HL-60 (cell line): ENCODE data around the gene TRIM63.

Source experiments
- DNase-seq, 2 experiments: peaks; one replicate each; pipeline ENCODE4 v3.0.0-alpha.2; 2010 to 2020; ENCODE audit warnings: low read depth in 1 of 2, low spot score in 1 of 2
- H3K27ac ChIP-seq: fragments of 250-450 bp; sonication (Bioruptor Pico); replicated peaks from 2 replicates; pipeline ENCODE4 v1.5.1; 2020; ENCODE audit warnings: mild to moderate bottlenecking, moderate library complexity
- H3K27me3 ChIP-seq: fragments of 250-450 bp; sonication (Bioruptor Pico); 2 replicates; pipeline ENCODE4 v1.5.1; 2021; ENCODE audit warnings: mild to moderate bottlenecking, moderate library complexity; ENCODE audit not compliant: insufficient read depth, poor library complexity, severe bottlenecking
- H3K4me3 ChIP-seq: replicated peaks from 2 replicates; pipeline ENCODE4 v1.5.1; 2011; ENCODE audit warnings: mild to moderate bottlenecking, control low read depth, low read length; ENCODE audit not compliant: insufficient read depth
- GABPA ChIP-seq: IDR thresholded peaks from 2 replicates; pipeline ENCODE4 v1.6.1; 2012; ENCODE audit warnings: low read depth
- POLR2AphosphoS5 ChIP-seq: IDR thresholded peaks from 2 replicates; pipeline ENCODE4 v1.6.1; 2012; ENCODE audit warnings: low read depth
- SPI1 ChIP-seq: IDR thresholded peaks from 2 replicates; pipeline ENCODE4 v1.6.1; 2012; ENCODE audit warnings: low read depth, mild to moderate bottlenecking, borderline replicate concordance
- TF ChIP-seq, protein P1 (sequence below): IDR thresholded peaks from one replicate; pipeline ENCODE4 v1.5.1; 2011; ENCODE audit warnings: low read length, control low read depth, inconsistent platforms; ENCODE audit not compliant: insufficient read depth
- TF ChIP-seq, protein P2 (sequence below): IDR thresholded peaks from 2 replicates; pipeline ENCODE4 v1.6.1; 2012; ENCODE audit warnings: low read depth; ENCODE audit not compliant: insufficient replicate concordance

The TRIM63 gene

DNA sequence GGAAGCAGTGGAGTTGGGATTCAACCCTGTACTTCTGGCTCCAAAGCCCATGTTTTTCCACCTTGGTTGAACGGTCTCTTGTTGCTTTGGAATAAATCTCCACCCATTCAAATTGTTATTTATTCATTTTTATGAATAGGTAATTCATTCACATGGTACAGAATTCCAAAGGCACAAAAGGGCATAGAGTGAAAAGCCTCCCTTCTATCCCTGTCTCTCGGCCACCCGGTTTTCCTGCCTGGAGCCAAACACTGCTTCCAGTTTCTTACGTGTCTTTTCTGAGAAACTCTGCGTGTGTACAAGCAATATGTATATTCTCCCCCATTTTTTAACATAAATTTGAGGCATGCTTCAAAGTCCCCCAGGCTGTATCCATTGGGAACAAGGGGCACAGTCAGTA lies 41.9 kb downstream of the TRIM63 start:
- TF ChIP-seq SPI1 = no peak
- TF ChIP-seq, protein P1, sequence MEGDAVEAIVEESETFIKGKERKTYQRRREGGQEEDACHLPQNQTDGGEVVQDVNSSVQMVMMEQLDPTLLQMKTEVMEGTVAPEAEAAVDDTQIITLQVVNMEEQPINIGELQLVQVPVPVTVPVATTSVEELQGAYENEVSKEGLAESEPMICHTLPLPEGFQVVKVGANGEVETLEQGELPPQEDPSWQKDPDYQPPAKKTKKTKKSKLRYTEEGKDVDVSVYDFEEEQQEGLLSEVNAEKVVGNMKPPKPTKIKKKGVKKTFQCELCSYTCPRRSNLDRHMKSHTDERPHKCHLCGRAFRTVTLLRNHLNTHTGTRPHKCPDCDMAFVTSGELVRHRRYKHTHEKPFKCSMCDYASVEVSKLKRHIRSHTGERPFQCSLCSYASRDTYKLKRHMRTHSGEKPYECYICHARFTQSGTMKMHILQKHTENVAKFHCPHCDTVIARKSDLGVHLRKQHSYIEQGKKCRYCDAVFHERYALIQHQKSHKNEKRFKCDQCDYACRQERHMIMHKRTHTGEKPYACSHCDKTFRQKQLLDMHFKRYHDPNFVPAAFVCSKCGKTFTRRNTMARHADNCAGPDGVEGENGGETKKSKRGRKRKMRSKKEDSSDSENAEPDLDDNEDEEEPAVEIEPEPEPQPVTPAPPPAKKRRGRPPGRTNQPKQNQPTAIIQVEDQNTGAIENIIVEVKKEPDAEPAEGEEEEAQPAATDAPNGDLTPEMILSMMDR = no peak
- no peak for TF ChIP-seq POLR2AphosphoS5
- TF ChIP-seq, protein P2, sequence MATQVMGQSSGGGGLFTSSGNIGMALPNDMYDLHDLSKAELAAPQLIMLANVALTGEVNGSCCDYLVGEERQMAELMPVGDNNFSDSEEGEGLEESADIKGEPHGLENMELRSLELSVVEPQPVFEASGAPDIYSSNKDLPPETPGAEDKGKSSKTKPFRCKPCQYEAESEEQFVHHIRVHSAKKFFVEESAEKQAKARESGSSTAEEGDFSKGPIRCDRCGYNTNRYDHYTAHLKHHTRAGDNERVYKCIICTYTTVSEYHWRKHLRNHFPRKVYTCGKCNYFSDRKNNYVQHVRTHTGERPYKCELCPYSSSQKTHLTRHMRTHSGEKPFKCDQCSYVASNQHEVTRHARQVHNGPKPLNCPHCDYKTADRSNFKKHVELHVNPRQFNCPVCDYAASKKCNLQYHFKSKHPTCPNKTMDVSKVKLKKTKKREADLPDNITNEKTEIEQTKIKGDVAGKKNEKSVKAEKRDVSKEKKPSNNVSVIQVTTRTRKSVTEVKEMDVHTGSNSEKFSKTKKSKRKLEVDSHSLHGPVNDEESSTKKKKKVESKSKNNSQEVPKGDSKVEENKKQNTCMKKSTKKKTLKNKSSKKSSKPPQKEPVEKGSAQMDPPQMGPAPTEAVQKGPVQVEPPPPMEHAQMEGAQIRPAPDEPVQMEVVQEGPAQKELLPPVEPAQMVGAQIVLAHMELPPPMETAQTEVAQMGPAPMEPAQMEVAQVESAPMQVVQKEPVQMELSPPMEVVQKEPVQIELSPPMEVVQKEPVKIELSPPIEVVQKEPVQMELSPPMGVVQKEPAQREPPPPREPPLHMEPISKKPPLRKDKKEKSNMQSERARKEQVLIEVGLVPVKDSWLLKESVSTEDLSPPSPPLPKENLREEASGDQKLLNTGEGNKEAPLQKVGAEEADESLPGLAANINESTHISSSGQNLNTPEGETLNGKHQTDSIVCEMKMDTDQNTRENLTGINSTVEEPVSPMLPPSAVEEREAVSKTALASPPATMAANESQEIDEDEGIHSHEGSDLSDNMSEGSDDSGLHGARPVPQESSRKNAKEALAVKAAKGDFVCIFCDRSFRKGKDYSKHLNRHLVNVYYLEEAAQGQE = no peak
- no peak for TF ChIP-seq GABPA
- Histone ChIP-seq H3K4me3 (no peak overlapping the region), H3K27me3 (no peaks in the 10 kb centered on the region), H3K27ac (no peak overlapping the region)
- DNase-seq = no peak

DNA sequence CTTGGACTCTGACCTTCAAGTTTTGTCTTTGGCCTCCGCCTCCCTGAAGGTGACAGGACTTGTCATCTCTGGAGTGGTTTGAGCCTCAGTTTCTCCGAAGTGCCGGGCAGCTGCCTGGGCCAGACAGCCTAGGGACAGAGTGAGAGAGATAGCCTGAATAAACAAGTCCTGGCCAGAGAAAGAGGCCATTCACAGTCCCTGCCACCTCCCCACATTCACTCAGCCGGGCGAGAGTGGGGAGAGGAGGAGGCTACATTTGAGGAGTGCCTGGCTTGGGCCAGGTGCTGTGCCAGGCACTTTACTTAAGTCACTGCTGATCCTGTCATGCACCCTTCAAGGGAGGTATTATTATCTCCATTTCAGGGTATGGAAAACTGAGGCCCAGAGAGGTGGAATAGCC lies 42.4 kb downstream of the TRIM63 start:
- no peak overlapping the region for H3K27ac ChIP-seq
- H3K4me3 ChIP-seq = no peak overlapping the region
- TF ChIP-seq GABPA (no peak), POLR2AphosphoS5 (no peak), SPI1 (no peak)
- TF ChIP-seq, protein P1 = no peak
- TF ChIP-seq, protein P2 = no peak
- no peak for DNase-seq
- H3K27me3 ChIP-seq = no peaks in the 10 kb centered on the region

DNA sequence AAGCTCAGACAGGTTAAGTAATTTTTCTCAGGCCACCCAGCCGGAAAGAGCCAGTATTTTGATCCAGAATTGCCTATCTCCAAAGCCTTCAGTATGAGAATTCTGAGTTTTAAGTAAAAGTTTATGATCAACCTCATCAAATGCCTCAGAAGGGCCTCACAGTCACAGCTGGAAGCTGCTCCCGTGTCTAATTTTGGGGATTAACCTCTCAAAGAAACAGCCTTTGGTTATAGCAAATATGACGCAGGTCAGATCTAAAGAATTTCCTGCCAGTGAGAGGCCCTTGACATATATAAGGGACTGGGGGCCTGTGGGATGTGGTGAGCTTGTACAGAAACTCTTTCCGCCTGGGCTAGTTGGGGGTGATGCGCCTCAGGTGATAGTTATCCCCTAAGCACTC lies 43.6 kb downstream of the TRIM63 start:
- TF ChIP-seq, protein P1 = no peak
- TF ChIP-seq GABPA = no peak
- TF ChIP-seq, protein P2 = no peak
- no peak for TF ChIP-seq POLR2AphosphoS5
- no peak for TF ChIP-seq SPI1
- no peak overlapping the region for H3K27ac ChIP-seq
- H3K27me3 ChIP-seq = no peaks in the 10 kb centered on the region
- no peak overlapping the region for H3K4me3 ChIP-seq
- DNase-seq = no peak
